Vein endothelial cell (primary cell): Measurements from ENCODE around the gene HPS6. TPM values are rescaled to one million over a fixed set of nuclear protein-coding genes. Genes with fewer than 3 reads are reported as not detected.

Source experiments
- small RNA-seq: library from RNA; depleted of rRNA; stranded (forward); fragments of <200 nt; gene quantifications from one replicate; pipeline ENCODE3, GENCODE V24; 2012
- total RNA-seq: library from RNA; depleted of rRNA; stranded (reverse); fragments of >200 nt; gene quantifications from 2 replicates; pipeline ENCODE4 v1.2.3, GENCODE V29; 2012

Gene HPS6
- 34.4 and 37.6 TPM in 2 replicates for total RNA-seq

DNA sequence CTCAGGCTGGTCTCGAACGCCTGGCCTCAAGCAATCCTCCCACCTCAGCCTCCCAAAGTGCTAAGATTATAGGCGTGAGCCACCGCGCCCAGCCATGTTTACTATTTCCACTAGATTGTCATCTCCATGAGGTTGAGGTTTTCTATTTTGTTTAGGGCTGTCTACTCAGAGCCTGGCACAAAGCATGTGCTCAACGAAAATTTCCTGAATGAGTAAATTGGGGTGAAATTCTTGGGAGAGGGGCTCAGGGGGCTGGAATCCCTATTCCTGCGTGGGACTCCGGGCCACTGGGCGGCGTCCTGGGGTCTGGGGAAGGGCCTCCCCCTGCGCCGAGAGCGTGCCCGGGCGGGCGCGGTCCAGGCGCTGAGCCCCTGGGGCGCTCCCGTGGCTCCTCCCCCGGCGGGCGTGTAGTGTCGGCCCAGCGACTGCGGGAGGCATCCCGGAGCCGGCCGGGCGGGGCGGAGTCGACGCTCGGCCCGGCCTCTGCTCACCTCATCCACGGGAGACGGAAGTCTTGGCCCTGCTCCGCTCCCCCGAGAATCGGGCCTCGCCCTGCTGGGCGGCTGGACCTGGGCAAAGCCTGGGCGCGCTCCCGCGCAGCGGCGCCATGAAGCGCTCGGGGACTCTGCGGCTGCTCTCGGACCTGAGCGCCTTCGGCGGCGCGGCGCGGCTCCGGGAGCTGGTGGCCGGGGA lies at the start of gene HPS6:
Gene HPS6, plus strand, starts transcription at position 482 of the 693 bp plus-strand sequence. Its CDS starts 126 bp downstream, at position 608.

DNA sequence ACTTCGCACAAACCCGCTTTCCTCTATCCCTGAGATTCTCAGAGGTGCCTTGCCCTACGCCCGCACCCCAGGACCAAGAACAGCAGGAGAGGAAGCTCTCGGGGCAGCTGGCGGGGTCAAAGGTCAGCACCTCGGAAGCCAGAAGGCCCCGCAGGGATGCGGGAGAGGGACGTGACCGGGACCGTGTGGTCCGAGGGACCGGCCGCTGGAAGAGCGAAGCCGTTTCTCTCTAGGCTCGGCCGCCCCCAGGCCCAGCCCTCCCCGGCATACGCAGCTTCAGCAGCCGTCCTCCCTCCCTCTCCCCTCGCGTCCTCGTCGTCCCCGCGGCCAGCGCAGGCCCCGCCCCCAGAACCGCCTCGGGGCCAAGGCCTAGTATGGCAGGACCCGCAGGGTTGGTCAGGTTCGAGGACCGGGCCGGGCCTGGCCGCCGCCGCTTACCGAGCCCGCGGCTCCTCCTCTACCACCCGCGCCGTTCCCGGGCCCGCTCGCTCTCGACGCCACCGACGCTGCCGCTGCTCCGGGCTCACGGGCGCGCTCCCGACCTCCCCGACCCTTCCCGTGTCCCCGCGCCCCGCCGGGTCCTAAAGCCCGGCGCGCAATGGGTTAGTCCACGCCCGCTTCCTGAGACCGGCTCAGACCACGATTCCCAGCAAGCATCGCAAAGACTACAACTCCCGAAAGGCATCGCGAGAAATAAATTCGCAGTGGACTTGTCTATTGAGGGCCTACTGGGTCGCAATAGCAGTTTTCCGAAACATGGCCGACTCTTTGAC lies 9.3 kb upstream of the HPS6 start, which contains the start of gene ARMH3:
Gene ARMH3, minus strand, starts transcription at position 527 of the 773 bp plus-strand sequence. CDS start 16,059 bp downstream, outside the sequence.

Small RNAs within 50 kb of the gene (small RNA-seq; reads per million reads assigned to genes)
- gene AL500527.1 (not detected), gene AL500527.2 (not detected)

Other genes starting within 250 kb of the HPS6 start
- gene OGA, start 246.9 kb upstream of the HPS6 start, total RNA-seq = 92.7 and 107 TPM in 2 replicates
- 0.96 and 0.98 TPM in 2 replicates for gene KCNIP2, start 221.5 kb upstream of the HPS6 start, total RNA-seq
- gene ARMH3, start 9.2 kb upstream of the HPS6 start, total RNA-seq = 7.3 and 8.5 TPM in 2 replicates
- 72.3 and 99.3 TPM in 2 replicates for gene LDB1, start 55.0 kb downstream of the HPS6 start, total RNA-seq
- 20.2 and 29.7 TPM in 2 replicates for gene PPRC1, start 67.7 kb downstream of the HPS6 start, total RNA-seq
- gene NOLC1, start 87.0 kb downstream of the HPS6 start, total RNA-seq = 50.6 and 55.4 TPM in 2 replicates
- not detected in 2 replicates for gene ELOVL3, start 160.9 kb downstream of the HPS6 start, total RNA-seq
- gene PITX3, start 176.2 kb downstream of the HPS6 start, total RNA-seq = not detected in 2 replicates
- gene GBF1, start 180.2 kb downstream of the HPS6 start, total RNA-seq = 50.9 and 51.3 TPM in 2 replicates